ENCODE measurements around the gene PAM. TPM values are rescaled to one million over a fixed set of nuclear protein-coding genes. Genes with fewer than 3 reads are reported as not detected.

The PAM gene
- total RNA-seq, 1 donor from 2014 or later, result 227 TPM

- ATAC-seq, result no peak
- intact Hi-C loops (cut with DNase I), result no loop called here
- no peak overlapping the region for H3K27ac ChIP-seq
Observed at GRCh38 chr5:102957141-102957540, 202.0 kb downstream of the PAM start.

GRCh38 chr5:102958481-102959011 is 203.4 kb downstream of the PAM start:
- intact Hi-C loops (cut with DNase I), result no loop called here
- no peaks in the 10 kb centered on the region for H3K27me3 ChIP-seq
- DNase-seq, result no peak
- H3K4me3 ChIP-seq, result no peak overlapping the region
- no peaks in the 10 kb centered on the region for H3K4me1 ChIP-seq
- H3K36me3 ChIP-seq, result no peaks in the 10 kb centered on the region
- ATAC-seq, result no peak
- no peaks in the 10 kb centered on the region for H3K9me3 ChIP-seq
- H3K27ac ChIP-seq, result no peak overlapping the region
- TF ChIP-seq CTCF (IDR thresholded peaks at IDR 0.05), result no peak

More at GRCh38 chr5:102957141-102957540, 202.0 kb downstream of the PAM start:
- Histone ChIP-seq H3K4me1 (no peaks in the 10 kb centered on the region), H3K27me3 (no peaks in the 10 kb centered on the region), H3K9me3 (no peaks in the 10 kb centered on the region), H3K36me3 (no peaks in the 10 kb centered on the region), H3K4me3 (no peak overlapping the region)
- DNase-seq, result no peak
- no peak for TF ChIP-seq CTCF (IDR thresholded peaks at IDR 0.05)

- ATAC-seq, result no peak
- no peaks in the 10 kb centered on the region for H3K4me1 ChIP-seq
- H3K27ac ChIP-seq, result no peak overlapping the region
- H3K27me3 ChIP-seq, result no peaks in the 10 kb centered on the region
- H3K9me3 ChIP-seq, result no peaks in the 10 kb centered on the region
- no peak overlapping the region for H3K4me3 ChIP-seq
- no peaks in the 10 kb centered on the region for H3K36me3 ChIP-seq
- no peak for TF ChIP-seq CTCF (IDR thresholded peaks at IDR 0.05)
- no peak for DNase-seq
- intact Hi-C loops (cut with DNase I), result no loop called here
Observed at GRCh38 chr5:102959055-102959454, 203.9 kb downstream of the PAM start.

GRCh38 chr5:102961671-102962070 is 206.6 kb downstream of the PAM start:
- DNase-seq, result no peak
- Histone ChIP-seq H3K36me3 (no peaks in the 10 kb centered on the region), H3K27ac (no peak overlapping the region), H3K9me3 (no peaks in the 10 kb centered on the region), H3K4me3 (no peak overlapping the region), H3K4me1 (no peaks in the 10 kb centered on the region), H3K27me3 (no peaks in the 10 kb centered on the region)
- no peak for TF ChIP-seq CTCF (IDR thresholded peaks at IDR 0.05)
- intact Hi-C loops (cut with DNase I), result no loop called here
- ATAC-seq, result no peak

GRCh38 chr5:102965653-102966052 is 210.5 kb downstream of the PAM start:
- DNase-seq (no peak), ATAC-seq (no peak)
- Histone ChIP-seq H3K27me3 (no peaks in the 10 kb centered on the region), H3K4me3 (no peak overlapping the region), H3K36me3 (no peaks in the 10 kb centered on the region), H3K27ac (no peak overlapping the region), H3K9me3 (no peaks in the 10 kb centered on the region), H3K4me1 (no peaks in the 10 kb centered on the region)
- intact Hi-C loops (cut with DNase I), result no loop called here
- no peak for TF ChIP-seq CTCF (IDR thresholded peaks at IDR 0.05)

- H3K27ac ChIP-seq, result no peak overlapping the region
- no peak for TF ChIP-seq CTCF (IDR thresholded peaks at IDR 0.05)
- H3K4me1 ChIP-seq, result no peaks in the 10 kb centered on the region
- H3K9me3 ChIP-seq, result no peaks in the 10 kb centered on the region
- H3K27me3 ChIP-seq, result no peaks in the 10 kb centered on the region
- no peak for ATAC-seq
- H3K4me3 ChIP-seq, result no peak overlapping the region
- no peaks in the 10 kb centered on the region for H3K36me3 ChIP-seq
- DNase-seq, result no peak
- intact Hi-C loops (cut with DNase I), result no loop called here
Observed at GRCh38 chr5:102969641-102970040, 214.5 kb downstream of the PAM start.

All from upper lobe of right lung (tissue), 1 donor.